ENCODE data around the gene POMC.
A peak's percentile ranks its signal among the peaks of the same experiment; 100 is the strongest.
"Not testable (repeated sequence)": the region's sequence is repeated elsewhere in the genome, so short reads cannot be mapped to it uniquely, and the experiment has no call there.

POMC gene

DNA sequence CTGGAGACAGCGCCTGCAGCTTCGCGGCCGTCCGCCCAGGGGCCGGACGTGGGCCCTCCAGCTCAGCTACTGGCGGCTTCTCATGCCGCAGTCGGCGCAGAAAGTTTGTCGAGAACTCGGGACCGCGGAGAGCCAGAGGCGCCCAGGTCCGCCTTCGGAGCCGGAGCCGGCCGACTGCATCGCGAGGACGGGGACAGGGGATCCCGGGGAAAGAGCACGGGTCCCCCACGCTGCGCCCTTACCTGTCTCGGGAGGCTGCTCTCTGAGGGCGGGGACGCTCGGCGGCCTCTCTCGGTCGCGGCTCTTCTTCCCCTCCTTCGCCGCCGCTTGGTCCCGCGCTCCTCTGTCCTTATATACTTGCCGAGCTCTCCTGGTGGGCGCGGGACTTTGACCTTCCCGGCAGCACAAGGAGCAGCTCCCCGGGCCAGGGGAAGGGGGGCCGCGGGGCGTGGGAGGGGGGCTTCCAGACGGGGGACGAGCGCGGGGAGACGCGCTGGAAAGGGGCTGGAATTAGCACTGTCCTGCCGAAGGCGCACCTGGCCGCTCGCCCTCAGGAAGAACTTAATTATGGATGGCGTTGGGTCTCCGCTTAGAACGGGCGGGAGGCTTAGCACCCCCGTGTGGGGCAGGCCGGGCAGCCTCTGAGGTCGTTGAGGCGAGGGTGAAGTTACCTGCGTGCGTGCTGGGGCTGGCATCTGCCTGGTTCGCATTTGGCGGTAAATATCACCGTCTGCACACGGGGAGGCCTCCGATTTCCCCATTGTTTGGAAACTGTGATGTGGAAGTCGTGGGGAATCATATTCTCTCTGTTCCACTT lies at the start of gene POMC:
Gene POMC (minus strand): TSS at position 325 of the 817 bp plus-strand sequence. CDS start 3,808 bp downstream, outside the sequence.
- peak; percentile 32 for DNase-seq (ENCODE audit: low spot score)

DNA sequence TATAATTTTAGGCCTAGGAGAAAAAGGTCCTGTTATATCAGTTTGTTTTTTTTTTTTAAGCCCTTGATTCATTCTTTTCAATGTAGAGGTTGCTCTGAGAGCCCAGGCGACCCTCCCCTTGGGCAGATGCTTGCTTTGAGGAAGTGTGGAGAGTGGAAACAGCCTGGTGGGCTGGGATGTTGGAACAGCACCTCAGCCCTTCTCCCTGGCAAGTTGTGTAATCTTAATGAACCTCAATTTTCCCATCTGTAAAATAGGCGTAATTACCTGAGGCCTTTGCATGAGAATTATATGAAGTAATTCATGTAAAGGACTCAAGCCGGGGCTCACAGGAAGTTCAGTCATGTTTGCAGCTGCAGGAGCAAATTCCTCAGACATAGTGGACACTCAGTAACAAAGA lies 49.7 kb upstream of the POMC start:
- DNase-seq (ENCODE audit: low spot score) = no peak

DNA sequence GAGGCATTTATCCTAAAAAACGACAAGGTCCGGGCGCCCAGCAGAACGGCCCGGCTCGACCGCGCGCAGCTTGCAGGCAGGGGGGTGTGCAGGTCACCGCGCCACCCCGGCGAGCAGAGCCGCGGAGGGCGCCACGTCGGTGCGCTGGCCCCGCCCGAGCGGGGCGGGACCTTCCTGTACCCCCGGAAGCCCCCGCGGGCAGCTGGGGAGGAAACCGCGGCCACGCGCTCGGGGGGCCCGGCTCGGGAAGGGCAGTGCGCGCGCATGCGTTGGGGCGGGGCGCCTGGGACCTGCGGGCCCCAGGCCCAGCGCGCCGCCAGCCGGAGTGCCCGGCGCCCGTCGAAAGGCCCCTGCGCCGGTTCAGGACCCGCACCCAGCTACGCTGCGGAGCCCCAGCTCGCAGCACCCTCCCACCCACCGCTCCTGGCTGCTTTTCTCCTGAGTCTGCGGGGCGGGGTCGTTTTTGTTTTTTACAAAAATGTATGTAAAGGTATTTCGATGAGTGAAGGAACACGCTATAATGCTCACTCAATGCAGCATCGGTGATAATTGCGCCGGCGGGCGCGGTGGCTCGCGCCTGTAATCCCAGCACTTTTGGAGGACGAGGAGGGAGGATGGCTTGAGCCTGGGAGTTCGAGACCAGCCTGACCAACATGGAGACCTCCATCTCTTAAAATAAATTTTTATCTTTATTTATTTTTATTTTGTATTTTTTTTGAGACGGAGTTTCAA lies 47.7 kb upstream of the POMC start:
- peak; percentile 91 for DNase-seq (ENCODE audit: low spot score)

DNA sequence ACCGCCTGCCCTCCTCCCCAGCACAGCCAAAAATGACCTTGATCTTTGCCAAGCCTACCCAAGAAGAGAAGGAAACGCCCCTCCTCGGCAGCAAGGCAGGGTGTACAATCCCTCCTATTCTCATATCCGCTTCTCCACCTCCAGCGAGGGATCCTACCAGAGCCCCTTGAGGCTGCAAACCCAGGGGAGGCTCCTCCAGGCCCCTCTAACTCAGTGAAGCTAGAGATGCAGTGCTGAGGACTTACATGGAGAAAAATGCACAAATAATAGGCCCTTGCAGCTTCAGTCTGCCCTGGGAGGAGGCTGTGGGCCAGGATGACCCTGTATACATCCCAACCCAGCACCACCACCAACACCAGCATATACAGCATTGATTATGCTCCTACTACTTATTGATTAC lies 46.9 kb upstream of the POMC start:
- no peak for DNase-seq (ENCODE audit: low spot score)

DNA sequence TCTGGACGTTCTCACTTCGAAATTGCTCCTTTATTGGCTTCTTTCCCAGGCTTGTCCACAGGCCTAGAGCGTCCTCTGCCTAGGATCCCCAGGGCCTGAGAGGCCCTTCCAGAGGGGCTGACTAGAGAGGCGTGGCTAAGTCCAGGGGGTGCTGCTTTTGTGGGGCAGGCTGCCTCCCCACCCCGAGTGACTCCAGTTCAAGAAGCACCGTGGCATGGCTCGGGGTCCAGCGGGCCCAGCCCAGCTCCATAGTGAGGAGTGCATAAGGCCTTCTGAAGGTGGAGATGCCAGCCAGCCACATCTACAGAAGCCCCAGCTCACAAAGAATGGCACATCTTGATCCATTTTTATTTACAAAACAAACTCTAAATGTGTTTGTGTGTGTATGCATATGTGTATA lies 44.8 kb upstream of the POMC start:
- DNase-seq (ENCODE audit: low spot score) = no peak

DNA sequence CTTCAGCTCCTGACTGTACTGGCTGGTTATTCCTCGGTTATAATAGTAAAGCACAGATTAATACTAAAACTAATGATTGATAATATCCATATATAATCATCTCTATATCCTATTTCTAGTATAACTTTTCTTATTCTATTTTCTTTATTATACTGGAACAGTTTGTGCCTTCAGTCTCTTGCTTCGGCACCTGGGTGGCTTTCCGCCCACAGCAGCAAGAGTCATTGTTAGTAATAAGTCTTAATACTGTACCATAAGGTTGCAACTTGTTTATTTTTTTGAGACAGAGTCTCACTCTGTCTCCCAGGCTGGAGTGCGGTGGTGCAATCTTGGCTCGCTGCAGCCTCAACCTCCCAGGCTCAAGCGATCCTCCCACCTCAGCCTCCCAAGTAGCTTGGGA lies 42.5 kb upstream of the POMC start:
- not testable (repeated sequence) for DNase-seq (ENCODE audit: low spot score)

DNA sequence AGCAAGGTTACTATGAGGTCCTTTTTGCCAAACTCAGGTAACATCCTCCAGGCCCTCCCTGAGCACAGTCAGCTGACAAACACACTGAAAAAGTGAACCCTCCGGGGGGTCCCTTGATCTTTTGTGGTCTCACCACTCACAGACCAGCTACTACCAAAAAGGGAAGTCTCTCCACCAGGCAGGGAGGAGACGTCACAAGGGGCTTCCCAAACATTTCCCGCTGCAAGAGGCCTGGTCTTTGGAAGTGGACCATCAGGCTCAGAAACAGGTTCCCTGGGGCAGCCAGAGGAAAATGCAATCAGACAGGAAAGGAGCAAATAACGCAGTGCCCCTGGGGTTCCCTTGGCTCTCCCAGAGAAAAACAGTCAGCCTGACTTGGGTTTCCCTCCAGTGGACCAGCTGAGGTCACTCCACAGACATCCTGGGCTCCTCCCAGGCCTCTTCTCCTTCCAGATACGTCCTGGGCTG lies 38.7 kb upstream of the POMC start:
- DNase-seq (ENCODE audit: low spot score) = no peak

DNA sequence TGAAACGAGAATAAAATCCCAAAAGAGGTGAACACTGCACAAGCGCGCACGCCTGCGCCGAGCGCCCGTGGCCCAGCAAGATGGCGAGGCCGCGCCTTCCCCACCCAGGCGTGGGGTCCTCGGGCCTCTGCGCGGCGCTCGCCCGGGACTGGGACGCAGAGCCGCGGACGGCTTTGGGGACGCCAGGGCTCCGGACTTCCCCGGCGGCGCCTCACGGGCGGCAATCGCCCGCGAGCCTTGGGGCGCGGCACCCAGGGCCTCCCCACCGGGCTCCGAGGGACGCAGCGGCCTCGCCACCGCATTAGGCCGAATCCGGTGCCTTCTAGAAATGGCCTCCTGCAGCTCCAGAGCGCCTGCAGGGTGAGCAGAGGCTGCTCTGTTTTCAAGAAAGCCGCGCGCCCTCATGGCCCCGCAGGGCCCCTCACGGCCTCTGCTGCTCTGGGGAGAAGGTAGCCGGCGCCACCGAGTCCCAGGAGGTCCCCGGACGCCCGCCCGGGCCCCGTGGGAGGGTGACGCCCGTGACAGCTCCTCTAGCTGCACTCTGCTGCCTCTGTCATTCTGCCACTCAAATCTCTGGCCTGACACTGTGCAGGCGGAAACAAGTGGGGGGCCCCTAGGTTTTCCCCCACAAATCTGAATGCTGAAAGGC lies 35.9 kb upstream of the POMC start:
- peak; percentile 60 for DNase-seq (ENCODE audit: low spot score)

DNA sequence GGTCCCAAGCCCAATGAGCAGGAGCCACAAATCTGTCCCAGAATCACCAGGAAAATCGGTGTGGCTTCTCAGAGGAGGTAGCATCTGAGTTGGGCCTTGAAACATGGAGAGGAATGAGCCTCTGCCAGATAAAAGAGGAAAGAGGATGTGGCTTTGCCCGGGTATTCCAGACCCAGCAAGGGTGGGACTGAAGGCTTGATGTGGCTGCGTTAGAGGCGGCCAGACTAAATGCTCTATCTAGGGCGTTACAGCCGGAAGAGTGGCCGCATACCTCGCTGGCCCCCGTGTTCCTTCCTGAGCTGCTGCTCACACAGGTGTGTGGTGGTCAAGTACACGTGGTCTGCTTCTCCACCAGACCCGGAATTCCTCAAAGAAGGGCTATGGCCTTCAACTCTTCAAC lies 33.9 kb upstream of the POMC start:
- no peak for DNase-seq (ENCODE audit: low spot score)

DNA sequence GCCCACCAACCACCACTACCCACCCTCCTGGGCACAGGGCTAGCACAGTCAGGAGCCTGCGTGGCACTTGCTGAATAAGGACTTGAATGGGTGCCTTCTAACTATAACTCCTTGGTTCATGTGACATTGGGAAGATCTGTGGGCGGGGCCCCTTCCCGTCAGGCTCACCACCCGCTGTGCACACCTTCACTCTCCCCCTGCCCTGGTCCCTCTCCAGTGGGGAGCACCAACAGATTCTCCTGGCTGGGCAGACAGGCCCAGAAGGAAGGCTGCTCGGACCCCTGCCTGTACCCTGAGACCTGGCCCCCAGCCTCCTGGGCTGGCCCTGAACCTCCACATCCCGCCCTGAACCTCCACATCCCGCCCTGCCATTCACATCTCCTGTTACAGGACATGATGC lies 33.4 kb upstream of the POMC start:
- DNase-seq (ENCODE audit: low spot score) = no peak

DNA sequence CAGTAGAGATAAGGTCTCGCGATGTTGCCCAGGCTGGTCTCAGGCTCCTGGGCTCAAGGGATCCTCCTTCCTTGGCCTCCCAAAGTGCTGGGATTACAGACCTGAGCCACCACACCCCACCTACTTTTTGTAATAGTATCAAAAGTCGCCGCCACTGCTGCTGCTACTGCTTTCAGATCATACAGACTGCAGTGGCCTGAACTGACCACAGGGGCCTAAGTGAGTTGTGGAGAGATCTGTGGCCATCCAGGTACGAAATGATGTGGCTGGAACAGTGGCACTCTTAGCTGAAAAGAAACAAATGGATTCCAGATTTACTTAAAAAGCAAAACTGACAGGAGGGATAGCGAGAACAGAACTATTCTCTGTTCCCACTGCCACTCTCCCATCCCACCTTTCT lies 32.9 kb upstream of the POMC start:
- no peak for DNase-seq (ENCODE audit: low spot score)

DNA sequence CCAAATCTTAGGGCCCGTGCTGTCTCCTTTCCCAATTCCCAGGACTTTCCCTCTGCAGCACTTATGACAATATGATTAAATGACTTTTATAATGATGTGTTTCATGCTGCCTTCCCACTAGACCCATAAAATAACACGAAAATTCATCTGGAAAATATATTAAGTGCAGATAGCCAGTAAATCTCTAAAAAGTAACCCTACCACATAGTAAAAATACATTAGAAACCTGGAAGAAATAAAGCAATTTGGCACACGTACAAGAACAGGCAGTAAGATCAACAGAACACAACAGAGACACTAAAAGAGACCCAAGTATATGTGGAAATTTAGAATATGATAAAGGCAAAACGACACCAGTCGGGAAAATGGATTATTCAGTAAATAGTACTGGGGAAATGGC lies 30.2 kb upstream of the POMC start:
- no peak for DNase-seq (ENCODE audit: low spot score)

DNA sequence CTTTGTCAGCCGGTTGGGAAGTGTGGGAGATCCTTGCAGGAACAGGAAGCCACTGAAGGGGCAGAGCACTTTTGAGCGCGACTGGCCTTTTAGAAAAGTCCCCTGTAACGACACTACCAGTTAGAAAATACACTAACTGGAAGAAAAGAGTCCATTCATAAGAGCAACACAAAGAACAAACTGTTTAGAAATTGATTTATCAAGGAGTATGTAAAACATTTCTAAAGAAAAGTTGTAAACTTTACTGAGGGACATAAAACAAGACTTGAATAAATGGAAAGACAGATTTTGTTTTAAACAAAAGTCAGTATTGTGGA lies 29.8 kb upstream of the POMC start:
- no peak for DNase-seq (ENCODE audit: low spot score)

DNA sequence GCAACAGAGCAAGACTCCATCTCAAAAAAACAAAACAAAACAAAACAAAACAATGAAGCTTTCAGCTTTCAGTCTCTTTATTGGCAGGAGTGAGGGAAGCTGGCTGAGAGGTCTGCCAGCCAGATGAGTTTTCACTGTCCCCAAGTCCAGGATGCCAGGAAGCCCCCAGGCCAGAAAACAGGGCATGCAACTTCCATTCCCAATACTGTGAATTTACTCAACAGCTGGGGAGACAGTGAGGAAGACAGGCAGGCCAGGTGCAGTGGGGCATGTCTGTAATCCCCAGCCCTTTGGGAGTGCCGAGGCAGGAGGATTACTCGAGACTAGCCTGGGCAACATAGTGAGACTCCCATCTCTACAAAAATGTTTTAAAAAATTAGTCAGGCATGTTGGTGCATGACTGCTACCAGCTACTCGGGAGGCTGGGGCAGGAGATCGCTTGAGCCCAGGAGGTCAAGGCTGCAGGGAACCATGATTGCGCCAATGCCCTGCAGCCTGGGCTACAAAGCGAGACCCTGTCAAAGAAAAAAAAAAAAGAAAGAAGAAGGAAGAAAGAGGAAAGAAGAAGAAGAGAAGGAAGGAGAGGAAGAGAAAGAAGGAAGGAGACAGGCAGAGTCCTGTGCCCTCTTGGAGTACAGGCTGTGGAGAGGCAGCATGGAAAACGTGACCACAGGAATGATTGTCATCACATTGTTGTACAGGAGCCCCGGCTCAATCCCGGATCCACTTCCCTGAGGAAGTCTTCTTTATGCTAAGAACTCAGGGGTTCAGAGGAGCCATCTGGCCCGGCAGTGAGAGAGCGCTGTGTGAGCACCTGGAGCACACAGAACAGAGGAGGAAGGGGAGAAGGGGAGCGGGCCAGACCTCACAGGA lies 29.2 kb upstream of the POMC start:
- DNase-seq (ENCODE audit: low spot score) = no peak

DNA sequence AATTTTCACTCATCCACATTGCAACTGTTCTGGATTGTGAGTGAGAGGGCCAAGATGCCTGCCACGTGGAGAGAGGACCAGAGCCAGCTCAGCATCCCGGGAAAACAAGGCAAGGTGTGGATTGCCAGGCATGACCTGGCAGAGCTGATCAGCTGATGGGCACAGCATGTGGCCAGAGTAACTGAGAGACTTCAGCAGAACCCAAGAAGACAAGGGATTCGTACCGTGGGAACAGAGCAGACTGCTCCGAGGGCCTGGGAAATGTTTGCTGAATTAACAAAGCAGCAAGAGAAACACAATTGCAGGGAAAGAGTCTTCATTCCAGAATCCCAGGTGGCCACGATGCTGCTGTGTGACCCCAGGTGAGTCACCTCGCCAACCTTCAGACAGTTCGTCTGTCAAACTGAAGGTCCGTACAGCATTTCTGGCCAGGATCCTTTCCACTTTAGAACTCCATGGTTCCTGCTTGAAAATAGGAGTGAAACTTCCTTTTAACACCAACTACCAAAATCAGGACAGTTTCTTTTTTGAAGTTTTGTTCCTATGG lies 26.3 kb upstream of the POMC start:
- no peak for DNase-seq (ENCODE audit: low spot score)

DNA sequence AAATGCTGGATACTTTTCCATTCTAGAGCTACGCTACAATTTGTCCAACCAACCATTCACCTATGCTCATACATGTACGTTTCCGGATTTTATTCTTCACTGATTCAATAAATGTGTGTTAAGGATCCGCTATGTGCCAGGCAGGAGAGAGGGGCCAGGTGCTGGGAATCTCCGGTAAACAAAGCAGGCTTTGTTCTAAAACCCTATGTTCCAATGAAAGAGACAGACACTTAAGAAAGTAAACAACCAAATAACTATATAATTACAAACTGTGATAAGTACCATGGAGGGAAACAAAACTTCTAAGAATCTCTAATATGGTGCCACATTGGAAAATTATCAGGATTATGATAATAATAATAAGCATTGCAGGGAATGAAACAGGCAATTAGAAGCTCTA lies 22.2 kb upstream of the POMC start:
- no peak for DNase-seq (ENCODE audit: low spot score)

DNA sequence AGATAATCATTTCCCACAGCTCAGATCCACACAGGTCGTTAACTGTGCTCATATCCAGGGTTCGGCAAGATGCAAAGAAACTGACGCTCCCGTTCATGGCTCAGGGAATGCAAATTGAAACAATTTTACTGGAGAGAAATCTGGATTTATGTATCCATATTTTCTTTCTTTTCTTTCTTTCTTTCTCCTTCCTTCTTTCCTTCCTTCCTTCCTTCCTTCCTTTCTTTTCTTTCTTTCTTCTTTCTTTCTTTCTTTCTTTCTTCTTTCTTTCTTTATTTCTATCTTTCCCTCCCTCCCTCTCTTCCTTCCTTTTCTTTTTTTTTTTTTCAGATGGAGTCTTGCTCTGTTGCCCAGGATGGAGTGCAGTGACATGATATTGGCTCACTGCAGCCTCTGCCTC lies 20.0 kb upstream of the POMC start:
- no peak for DNase-seq (ENCODE audit: low spot score)

DNA sequence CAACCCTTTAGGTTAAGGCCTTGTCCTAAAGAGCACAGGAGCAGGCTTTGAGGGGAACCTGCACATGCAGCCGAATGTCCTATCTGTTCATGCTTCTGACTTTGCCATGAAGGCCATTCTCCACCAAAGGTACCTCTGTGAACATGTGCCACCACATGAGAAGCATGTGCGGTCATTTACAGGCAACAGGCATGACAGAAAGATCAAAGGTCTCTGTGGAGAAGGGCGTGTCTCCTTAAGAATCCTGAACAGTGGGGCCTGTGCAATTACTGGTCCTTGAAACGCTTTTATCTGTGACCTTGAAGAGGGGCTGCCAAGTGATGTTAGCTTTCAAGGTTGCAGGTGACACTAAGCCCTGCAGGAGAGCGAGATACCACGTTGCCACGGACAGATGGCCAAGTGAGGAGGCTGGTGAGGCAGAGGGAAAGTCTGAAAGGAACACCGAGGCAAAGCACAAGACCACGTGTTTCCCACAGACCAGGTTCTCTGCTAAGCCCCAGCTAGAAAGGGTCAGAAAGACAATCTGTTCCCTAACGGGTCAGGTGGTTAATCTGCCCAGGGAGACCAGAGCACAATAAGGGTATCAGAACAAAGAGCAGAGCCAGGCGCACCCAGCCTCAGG lies 19.5 kb upstream of the POMC start:
- DNase-seq (ENCODE audit: low spot score) = no peak

DNA sequence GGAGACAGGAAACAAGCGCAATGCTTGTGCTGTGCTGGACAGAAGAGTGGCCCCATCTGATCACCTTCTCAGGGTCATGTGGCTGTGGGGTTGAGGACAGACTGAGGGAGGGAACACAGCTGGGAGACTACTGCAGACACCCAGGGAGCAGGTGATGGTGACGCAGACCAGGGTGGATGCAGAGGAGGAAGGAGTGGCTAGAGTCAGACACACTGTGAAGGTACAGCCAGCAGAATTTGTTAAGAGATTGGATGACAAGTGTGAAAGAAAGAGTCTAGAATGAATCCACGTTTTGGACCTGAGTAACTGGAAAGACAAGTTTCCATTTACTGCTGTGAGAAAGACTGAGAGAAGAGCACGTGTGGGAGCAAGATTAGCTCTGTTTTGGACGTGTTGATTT lies 15.9 kb upstream of the POMC start:
- DNase-seq (ENCODE audit: low spot score) = no peak

DNA sequence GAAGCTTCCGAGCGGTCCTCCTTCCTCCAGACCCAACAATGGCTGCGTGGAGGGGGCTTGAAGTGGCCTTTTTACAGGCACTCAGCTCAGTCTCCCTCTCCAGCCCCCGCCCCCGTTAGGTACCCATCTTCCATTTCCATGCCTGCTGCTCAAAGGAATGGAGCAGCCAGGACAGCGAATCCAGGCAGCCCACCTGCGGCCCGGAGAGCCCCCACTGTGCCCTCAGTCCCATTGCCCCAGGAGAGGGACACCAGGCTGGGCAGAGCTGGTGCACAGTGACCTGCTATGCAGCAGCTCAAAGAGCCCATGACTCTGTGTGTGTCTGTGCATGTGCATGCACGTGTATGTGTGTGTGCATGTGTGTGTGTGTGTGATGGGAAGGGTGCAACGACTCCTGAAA lies 10.6 kb upstream of the POMC start:
- DNase-seq (ENCODE audit: low spot score) = no peak

DNA sequence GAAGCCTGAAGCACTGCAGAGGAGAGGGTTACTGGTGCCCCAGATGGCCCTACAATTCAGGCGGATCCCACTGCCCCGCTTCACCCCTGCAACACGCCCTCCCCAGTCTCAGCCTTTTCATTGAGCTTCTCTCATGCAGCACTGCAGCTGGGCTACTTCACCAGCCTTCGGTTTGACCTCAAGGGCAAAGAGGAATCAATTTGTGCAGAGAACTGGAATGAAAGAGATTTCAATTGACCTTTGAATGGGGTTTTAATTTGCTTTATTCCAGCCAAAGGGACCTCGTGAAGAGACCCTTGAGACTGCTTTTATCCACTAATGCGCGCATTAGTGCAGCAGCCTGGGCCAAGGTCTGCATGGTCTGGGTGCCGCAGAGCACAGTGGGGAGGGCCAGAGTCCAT lies 8.8 kb upstream of the POMC start:
- no peak for DNase-seq (ENCODE audit: low spot score)
